Kidney capillary endothelial cell (primary cell): ENCODE data around the gene NOTCH3.
A peak's percentile ranks its signal among the peaks of the same experiment; 100 is the strongest.

Experiments used
- DNase-seq: peaks from one replicate; pipeline ENCODE4 v3.0.0-alpha.2; 2018; ENCODE audit warnings: low spot score

Gene NOTCH3

DNA sequence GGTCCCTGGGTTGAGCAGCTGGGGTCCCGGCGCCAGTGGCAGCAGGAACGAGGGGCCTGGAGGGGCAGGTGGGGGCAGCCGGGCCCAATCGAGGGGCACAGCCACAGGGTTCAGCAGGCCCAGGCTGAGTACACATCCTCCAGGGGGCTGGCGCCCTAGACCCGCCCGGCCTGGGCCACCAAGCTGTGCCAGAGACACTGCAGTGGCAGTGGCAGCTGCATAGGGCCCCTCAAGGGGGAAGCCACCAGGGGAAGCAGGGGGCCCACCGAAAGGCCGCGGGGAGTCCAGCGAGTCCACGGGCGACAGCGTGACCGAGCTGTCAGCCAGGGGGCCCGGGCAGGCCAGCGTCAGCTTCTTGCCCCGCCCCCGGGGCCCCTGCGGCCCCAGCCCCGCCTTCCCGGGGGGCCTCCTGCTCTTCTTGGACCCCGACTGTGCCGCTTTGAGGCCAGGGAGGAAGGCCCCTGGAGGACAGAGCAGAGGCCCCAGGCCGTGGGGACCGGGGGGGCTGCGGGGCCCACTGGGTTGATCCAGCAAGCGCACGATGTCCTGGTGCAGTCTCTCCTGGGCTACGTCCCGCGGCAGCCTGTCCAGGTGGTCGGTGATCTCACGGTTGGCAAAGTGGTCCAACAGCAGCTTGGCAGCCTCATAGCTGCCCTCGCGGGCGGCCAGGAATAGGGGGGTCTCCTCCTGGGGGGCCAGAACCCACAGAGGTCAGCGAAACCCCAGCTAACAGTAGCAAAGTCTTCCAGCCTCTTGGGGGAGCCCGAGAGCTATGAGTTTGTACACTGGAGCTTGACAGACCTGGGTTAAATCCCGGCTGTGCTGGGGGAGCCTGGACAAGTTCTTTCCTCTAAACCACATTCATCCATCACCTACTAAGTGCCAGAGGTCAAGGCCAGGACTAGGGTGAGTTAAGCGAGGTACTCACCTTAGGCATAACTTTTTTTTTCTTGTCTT, 39.5 kb downstream of the NOTCH3 start:
- no peak for DNase-seq

DNA sequence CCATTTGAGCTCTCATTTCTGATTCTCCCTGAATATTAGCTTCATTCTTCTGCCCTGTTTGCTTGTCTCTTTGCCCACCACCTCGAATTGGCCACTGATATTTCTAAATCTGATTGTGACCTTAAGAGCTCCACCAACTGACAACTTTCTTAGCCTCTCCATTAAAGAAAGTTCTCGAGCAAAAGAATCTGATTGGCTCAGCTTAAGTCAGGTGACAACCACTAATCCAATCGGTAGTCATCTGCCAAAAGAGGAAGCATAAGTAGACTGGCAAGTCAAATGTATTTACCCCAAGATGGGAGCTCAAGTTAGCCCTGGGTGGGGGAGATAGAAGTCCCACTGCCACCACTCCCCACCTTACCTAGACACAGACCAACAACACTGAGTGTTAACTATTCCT, 41.5 kb downstream of the NOTCH3 start:
- DNase-seq: no peak

DNA sequence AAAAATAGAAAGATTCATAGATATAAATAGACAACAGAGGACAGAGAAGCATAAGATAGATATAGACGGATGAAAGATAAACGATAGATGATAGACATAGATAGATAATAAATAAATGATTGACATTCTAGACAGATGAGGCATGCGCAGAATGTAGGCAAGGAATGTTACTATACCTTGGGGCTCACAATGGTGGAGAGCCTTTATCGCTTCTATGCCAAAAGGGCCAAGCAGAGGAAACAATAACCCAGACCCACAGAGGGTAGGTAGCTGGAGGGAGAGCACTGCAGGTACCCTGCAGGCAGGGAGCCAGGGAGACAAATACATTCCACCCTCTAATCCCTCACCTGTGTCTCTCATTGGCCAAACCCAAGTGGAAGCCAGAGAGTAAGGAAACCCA, 44.4 kb downstream of the NOTCH3 start:
- DNase-seq: no peak

DNA sequence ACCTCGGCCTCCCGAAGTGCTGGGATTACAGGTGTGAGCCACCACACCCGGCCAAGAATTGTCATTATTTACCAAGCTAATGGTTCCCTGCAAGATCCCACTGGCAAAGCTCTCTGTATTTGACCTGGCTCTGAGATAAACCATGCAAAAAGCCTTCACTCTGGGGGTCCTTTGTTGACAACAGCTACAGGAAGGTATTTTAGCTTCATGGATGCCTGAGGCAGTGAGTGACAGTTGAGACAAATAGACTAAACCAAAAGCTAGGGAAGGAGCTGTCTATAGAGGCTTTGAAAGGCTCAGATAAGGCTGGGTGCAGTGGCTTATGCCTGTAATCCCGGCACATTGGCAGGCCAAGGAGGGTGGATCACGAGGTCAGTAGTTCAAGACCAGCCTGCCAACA, 45.5 kb downstream of the NOTCH3 start:
- no peak for DNase-seq

DNA sequence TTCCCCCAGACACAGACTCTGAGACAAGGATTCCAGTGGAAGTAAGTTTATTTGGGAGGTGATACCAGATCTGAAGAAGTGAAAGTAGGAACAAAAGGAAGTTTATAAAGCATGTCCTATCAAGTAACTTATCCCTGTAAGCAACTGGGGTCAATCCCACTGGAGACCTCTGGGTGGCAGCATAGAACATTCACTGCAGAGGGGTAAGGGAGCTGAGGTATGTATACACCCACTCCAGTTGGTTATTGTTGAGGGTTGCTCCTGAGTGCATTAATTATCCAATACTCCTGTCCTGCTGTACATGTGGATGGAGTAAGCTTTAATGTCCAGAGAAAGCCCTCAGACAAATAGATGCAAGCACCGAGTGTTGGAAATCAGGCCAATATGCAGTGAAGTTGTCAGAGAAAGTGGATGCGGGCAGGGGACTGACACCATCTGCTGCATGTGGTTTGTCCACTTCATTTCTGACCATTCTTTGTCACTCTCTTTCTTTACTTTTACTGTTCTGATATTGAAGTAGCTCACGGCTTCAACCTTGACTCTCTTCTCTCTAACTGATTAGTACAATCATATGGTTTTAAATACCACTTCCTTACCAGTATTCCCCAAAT, 46.7 kb downstream of the NOTCH3 start:
- DNase-seq: peak; percentile 19

DNA sequence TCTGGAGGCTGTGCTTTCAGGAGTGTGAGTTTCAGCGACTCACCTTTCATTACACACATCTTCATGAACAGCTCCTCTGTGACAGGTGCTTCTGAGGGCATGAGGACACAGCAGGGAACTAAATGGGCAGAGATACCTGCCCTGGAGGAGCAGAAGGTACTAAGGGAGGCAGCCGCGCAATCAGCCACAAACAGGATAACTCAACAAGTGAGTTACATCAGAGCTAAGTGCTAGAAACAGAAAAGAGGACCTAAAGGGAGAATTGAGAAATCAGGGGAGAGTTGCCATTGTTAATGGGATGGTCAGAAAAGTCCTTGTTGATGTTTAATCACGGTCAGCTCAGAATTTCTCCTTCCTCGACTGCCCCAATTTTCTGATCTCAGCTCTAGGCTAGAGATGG, 51.1 kb downstream of the NOTCH3 start:
- DNase-seq: no peak

DNA sequence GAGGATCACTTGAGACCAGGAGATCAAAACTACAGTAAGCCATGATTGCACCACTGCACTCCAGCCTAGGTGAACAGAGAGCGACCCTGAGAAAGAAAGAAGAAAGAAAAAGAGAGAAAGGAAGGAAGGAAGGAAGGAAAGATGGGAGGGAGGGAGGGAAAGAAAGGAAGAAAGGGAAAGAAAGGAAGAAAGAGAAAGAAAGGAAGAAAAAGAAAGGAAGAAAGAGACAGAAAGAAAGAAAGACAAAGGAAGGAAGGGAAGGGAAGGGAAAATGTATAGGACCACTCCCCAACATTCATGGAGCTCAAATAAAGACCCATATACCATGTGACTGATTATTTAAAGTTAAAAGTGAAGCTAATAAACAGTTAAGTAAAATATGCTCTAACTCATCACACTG, 53.7 kb downstream of the NOTCH3 start:
- no peak for DNase-seq

DNA sequence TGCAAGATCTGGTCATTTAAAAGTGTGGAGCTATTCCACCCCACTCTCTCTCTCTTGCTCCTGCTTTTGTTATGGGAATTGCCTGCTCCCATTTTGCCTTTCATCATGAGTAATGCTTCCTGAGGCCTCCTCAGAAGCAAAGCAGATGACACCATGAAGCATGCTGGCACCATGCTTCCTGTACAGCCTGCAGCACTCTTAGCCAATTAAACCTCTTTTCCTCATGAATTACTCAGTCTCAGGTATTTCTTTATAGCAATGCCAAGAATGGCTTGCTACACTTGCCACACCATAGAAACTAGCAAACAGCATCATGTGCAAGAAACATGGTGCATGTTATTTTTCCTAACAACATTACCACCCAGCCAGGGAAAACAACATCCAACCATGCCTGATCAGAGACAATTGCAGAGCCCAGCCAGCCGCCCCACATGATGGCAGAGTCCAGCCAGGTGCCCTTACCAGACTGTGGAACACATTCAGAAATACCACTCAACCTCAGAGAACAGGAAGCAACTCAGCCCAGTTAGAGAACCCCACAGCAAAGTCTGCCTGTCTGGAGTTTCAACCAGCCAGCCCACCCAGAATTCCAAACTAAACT, 56.6 kb downstream of the NOTCH3 start:
- peak; percentile 70 for DNase-seq

DNA sequence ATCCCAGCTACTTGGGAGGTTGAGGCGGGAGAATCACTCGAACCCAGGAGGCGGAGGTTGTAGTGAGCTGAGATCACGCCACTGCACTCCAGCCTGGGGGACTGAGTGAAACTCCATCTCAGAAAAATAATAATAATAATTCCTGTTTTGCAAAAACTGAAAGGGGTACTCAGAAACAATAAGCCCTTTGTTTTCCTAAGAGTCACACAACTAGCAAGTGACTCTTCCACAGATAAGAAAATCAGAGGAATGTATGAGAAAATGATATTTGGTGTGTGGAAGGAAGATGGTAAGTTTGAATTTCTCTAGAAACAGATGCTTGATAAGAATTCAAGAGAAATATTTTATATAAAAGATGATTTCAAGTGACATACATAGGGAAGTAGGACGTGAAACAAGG, 58.5 kb downstream of the NOTCH3 start:
- no peak for DNase-seq

DNA sequence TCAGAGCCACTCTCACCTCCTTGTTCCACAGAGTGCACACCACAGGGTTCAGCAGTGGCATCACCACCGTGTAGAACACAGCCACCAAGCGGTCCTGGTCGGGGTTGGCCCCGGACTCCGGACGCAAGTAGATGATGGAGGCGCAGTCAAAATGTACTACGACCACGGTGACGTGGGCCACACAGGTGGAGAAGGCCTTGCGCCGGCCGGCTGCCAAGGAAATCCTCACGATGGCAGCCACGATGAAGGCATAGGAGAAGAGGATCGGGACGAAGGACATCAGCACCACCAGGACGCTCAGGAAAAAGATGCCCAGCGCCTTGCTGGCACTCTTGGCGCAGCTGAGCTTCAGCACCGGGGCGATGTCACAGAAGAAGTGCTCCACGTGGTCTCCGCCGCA, 59.7 kb downstream of the NOTCH3 start:
- DNase-seq: no peak

DNA sequence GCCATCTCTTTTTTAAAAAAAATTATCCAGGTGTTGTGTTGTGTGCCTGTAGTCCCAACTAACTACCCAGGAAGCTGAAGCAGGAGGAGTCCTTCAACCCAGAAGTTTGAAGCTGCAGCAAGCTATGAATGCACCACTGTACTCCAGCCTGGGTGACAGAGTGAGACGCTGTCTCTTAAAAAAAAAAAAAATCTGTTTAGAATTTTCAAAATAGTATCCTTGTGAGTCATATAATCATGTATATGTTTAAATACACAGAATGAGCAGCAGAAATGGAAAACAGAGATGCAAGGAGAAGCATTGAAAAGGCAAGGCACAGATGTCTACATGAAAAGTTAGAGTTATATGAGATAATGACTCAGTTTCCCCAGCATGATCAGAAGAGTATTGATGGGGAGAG, 62.4 kb downstream of the NOTCH3 start:
- no peak for DNase-seq

DNA sequence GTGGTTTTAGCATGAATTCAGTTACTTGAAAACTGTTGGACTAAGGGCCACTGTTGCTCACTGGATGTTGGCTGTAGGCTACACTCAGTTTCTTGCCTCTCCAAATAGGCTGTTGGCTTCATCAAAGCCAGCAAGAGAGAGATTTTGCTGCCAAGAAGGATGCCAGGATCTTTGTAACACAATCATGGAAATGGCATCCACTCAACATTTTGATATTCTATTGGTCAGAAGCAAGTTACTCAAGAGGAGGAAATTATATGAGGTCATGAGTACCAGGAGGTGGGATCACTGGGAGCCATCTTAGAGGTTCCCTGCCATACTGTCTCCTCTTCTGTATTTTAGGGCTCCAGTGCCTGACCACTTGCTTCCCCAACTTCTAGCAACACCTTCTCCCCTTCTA, 63.0 kb downstream of the NOTCH3 start:
- DNase-seq: no peak

DNA sequence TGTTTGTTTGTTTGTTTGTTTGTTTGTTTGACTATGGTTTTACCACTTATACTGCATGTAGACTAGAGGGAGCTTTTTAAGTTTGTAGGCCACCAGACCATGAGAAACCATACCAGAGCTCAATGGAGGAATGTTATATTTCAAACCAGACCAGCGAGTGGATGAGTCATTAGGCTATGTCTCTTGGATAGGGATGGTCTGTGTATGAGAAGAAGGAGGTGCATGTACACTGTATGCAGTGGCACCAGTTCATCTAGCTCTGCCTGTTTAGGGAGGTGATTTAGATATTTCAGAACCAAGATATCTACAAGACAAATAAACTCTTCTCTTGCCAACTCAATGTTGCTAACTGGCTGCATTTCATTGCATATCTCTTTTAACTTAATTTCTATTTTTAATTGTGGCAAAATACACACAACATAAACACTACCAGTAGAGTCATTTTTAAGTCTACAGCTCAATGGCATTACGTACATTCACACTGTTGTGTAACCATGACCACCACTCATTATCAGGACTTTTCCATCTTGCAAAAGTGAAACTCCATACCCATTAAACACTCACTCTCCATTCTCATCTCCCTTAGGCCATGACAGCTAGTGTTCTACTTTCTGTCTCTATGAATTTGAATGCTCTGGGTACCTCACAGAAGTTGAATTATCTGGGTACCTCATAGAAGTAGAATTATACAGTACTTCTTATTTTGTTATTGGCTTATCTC, 64.4 kb downstream of the NOTCH3 start:
- no peak for DNase-seq

DNA sequence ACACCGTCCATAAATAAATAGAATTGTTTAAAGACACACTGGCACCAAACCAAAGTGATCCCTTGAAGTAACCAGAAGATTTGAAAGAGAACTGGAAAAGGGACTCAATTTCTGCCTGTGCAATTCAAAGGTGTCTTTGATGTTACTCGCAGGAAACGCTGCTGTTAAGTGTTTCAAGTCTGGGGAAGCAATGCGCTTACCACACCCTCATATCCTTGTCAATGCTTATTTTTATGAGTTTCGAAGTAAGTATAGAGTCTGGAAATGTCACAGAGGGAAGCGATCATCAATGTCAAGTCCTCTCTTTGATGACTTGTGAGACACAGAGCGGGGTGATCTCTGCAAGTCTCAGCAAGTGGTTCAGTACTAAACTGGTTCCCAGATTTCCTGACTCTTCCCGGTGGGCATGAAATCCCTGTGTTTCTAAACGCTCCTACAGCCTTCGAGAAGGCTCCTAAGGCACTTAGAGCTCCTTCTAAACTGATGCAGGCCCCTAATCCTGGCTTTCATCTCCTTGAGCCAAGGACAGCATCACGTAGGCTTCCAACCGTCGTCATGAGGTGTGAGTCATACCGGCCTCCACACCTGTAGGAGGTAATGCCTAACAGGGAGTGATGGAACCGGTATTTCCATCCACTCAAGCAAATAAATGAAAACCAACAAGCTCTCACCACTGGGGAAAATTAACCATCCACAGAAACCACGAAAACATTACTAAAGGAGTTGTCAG, 70.8 kb downstream of the NOTCH3 start:
- no peak for DNase-seq

DNA sequence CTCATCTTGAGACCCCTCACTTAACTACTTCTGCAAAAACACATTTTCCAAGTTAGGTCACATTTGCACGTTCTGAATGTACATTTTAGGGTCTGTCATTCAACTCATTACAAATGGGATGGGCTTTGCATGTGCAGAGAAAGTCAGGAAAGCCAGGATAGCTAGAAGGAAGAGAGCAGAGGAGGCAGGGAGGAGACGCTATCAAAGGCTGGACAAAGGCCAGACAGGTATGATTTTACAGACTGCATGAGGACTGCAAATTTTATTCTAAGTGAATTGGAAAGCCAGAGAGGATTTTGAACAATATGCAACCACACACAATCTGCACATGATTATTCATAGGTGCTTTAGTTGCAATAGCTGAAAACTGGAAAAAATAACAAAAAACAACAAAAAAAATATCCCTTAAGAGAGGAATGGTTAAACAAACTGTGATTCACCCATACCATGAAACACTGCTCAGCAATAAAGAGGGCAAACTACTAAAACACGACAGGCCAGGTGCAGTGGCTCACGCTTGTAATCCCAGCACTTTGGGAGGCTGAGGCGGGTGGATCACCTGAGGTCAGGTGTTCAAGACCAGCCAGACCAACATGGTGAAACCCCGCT, 72.5 kb downstream of the NOTCH3 start:
- no peak for DNase-seq

DNA sequence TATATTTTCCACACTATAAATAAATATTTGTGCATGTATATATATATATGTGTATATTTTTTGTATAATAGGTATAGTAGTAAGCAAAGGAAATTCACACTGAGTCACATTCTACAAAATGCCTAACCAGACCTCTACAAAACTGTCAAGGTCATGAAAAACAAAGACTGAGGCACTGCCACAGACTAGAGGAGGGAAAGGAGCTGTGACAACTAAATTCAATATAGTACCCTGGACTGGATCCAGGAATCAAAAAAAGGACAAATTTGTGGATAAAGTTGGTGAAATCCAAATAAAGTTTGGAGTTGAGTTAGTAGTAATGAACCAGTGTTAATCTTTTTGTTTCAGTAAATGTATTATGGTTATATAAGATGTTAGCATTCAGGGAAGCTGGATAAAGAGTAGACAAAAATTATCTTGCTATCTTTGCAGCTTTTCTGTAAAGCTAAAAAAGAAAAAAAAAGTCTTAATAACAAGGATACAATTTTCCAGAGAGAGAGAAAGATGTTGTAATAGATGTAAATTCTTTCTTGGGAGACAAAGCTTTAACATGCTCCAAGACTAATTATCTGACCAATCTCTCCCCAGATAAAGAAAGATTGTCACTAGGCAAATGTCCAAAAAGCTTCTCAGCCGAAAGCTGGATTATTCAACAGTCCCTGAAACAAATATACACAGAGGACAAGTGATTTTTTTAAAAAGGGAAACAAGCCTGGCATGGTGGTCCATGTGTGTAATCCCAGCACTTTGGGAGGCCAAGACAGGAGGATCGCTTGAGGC, 74.5 kb downstream of the NOTCH3 start:
- no peak for DNase-seq

DNA sequence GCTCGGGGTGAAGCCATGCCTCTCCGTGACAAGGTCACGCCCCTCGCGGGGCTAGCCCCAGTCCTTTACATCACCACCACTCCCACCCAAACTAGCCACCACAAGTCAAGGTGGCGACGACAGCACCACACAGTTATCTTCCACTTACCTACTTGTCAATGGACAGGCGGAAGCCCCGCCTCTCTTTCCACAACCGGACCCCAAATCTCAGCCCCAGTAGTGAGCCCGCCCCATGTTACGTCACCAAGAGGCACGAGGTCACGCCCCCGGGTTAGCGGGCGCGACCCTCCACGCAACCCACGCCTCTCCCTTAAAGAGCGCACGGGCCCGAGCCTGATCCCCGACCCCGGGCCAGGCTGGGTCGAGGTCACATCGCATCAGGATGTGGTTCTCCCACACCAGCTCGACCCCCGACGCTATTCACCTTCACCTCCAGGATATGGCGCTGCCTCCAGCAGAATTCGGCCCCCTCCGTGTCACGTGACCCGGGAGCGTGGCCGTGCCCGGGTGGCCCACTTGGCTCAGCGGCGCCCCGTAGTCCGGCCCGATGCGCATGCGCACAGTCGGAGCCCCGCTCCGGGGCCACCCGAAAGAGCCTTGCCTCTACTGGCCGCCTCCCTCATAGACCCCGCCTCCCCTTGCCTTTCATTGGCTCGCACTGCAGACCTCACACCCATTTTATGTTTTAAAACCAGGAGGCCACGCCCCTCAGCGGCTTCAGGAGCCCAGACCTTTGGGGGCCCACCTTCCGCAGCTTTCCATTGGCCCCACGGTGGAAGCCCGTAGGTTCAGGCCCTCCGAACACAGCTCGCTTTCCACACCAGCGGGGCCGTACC, 75.3 kb downstream of the NOTCH3 start:
- peak; percentile 97 for DNase-seq

DNA sequence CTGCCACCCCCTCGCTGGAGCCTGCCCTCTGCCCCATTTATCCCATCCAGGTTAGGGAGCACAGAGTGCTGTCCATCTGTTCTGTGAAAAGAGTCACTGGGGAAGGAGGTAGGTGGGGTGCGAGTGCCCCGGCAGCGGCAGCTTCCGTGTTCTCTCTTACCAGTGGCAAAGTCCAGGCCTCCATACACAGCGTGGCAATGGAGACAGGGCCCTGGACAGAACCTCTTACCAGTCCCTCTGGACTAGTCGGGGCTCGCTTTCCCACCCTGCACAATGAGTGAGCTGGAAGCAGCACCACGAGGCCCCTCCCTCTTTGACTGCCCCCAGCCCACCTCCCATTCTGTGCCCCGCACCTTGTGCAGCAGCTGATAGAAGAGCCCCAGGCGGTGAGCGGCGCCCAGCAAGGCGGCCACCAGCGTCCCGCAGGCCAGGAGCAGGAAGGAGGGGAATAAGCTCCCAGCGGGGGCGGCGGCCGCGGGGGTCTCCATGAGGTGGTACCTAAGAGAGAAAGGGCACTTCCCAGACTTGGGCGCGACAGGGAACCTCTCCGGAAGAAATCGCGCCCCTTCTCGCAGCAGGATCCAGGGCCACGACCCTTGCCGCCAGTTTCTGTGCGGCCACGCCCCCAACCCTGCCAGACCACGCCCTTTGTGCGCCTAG, 76.1 kb downstream of the NOTCH3 start:
- DNase-seq: no peak

DNA sequence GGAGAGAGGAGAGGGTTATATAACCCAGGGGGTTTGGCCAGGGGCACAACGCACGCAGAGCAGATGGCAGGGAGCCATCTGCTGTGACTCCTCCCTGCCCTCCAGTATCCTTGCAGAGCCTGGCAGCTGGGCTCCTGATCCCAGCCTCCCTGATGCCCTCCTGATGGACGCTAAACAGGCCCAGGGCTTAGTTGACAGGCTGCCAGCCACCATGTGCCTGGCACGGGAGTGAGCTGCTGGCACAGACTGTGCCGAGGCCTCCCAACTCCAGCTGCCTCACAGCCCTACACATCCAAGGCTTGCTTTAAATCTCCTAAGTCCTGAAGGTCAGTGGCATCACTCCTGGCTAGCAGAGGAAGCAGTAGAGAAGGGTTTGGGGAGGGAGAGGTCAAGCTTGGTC, 76.9 kb downstream of the NOTCH3 start:
- DNase-seq: no peak
